HG03139 (cell line): ENCODE results near the gene BRME1.

Experiments used
- ATAC-seq: cut with Tn5 transposase; IDR thresholded peaks from one replicate; pipeline ENCODE4 v1.9.1; 2021; ENCODE audit not compliant: unreplicated experiment

The BRME1 gene

GRCh38 chr19:13848340-13848677 is 57.6 kb downstream of the BRME1 start:
- no peak for ATAC-seq

- no peak for ATAC-seq
Observed at GRCh38 chr19:13847407-13848339, 58.2 kb downstream of the BRME1 start.

DNA sequence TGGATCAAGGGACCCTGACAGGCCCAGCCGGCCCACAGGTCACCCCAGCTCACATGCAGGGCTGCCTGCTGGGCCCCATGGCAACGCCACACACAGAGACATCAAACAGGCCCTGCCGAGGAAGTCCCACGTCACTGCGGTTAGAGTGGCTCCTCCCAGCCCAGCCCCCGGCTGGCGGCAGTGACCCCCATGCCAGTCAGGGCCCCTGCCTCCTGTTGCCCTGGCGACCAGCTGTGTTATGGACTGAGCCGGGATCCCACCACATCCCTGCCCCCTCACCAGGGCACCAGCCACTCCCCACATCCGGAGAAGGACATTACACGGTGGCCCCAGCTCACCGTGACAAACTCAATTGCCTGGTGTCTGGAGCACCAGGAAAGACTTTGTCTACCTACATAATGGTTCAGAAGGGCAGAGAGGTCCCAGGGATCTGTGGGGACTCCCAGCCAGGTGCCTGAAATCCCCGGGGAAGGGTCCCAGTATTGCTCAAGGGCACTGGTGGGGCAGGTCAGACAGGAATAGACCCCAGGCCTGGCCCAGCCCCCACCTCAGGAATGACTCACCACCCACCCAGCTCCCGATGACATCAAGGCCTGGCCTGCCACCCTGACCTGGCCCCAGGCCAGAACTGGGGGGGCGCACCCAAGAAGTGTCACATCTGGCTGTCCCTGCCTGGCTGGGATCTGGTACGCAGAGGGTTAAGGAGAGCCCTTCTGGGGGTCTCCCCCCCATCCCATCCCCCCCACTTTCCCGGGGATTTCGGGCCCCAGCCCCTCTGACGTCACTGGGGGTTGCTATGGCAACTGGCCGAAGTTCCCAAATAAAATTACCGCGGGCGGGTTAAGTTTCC is 59.1 kb downstream of the BRME1 start:
- peak; percentile 43 for ATAC-seq

GRCh38 chr19:13844130-13844631 is 61.7 kb downstream of the BRME1 start:
- ATAC-seq = no peak

DNA sequence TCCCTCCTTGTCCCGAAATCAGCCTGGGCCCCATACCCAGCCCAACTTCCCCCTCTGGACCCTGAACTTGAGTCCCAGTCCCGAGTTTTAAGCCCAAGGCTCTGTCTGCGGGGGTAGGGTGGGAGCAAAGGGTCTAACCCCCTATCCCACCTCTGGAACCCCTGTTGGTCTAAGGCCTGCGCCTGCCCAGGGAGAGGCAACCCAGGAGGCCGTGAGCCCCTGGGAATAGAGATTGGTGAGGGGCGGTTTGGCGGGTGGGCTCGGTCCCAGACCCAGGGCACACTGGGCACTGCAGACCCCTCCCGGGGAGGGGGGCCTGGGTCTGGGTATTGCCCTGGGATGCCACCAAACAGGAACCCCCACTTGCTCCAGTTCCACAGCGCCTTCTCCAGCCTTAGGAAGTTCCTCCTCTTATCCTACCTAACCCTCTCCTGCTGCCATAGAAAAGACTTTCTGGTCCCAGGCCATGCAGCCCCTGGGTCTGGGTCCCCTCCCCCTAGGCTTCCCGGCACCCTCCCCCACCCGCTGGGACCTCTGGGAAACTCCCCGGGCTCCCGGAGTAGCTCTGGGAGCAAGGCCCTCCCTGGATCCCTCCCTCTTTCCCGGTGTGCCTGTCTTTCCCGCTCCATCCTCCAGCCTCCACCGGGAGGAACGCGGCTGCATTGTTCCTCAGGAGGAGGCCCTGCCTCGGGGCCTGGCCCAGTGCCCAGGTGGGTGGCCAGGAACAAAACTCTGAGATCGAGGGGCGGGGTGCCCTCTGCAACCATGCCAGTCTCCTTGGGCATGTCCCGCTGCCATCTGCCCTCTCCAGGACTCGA is 62.6 kb downstream of the BRME1 start:
- ATAC-seq = no peak

DNA sequence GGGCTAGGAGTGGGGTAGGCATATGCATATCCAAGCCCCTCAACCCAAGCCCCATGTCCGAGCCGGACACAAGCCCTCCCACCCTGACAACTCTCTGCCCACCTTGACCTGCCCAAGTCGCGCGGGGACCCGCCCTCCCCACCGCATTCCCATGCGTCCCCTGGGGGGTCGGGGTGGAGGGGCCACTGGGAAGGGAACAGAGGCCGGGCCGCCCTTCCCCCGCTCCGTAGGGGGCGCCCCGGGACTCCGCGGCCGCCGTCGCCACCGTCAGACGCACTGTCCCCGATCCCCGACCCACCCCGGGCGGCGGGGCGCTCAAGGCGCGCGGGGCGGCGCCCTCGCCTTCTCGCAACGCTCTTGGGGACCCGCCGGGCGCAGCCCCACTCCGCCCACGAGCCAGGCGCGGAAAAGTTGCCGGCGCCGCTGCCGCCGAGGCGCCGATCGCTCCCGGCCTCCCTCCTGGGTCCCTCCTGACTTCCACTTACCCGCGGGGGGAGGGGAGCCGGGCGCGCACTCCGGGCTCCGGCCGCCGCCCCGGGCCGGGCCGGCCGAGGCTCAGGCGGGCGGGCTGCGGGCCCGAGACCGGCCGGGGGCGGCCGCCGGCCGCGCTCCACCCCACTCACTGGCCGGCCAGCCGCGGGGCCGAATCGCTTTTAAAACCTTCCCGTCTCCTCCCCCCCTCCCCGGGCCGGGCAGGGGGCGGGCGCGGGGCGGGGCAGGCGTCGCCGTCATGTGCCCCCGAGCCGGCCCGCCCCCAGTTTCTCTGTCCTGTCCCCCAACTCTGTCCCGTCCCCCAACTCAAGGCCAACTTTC is 63.4 kb downstream of the BRME1 start:
- no peak for ATAC-seq

DNA sequence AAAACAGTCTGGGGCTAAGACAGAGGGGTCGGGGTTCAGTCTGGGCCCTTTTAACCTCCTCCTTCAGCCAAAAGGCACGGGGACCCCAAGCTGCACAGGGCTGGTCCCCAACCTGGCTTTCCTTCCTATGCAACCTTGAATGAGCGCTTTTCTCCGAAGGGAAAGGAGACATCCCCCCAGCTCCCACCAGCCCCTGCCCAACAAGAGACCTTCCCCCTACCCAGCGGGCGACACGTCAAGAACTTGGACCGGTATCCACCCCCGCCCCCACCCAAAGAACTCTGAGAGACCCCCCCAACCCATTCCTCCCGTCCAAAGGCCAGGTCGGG is 64.0 kb downstream of the BRME1 start:
- no peak for ATAC-seq

DNA sequence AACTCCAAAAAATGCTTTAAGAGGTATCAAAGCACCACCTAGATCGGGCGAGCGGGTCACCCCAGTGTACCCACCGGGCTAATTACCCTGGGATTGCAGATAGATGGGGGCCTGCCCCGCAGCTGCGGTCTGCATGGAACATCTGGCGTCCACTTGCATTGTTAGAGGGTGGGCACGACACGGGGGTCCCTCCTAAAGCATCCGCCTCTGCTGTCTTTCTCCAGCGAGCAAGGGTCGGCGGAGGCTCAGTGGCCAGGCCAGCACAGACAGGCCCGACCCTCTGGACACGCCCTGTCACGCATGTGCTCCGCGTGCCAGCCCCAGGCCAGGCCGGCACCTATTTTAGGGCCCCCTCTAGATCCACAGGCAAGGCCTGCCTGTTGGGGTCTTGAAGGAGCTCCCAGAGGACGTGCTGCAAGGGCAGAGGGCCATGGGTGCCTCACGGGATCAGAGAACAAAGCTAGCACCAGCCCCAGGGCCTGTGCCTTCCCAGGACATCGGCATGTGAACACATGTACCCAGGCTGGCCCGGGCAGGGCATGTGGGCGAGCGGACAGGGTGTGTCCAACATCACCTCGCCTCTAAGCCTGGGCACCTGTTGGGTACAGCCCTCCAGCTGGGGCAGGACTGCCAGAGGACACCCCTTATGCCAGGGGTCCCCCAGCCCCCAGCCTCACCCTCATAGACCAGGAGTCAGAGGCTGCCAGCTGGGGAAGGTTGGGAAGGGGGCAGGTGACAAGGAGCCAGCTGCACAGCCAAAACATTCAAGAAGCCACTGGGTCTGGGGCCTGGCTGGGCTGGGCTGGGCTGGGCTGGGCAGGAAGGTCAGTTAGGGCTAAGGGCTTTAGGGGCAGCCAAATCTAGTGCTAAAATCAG is 64.6 kb downstream of the BRME1 start:
- no peak for ATAC-seq

- no peak for ATAC-seq
Observed at GRCh38 chr19:13840305-13841085, 65.4 kb downstream of the BRME1 start.

DNA sequence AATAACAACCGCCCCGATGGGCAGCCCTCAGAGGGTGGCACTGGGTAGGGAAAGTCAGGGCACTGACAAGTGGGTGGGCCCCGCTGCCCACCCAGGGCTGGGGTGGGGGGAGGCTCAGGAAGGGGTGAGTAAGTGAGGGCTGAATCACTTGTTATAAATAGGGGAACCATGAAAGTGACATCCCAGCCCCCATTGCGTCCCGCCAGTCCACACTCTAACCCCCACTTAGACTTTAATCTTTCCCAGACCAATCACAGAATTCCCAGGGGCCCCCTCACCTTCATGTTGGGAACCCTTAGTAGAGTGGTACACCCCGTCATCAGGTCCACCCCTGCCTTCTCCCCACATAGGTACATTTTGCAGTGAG is 66.0 kb downstream of the BRME1 start:
- no peak for ATAC-seq

GRCh38 chr19:13839130-13839937 is 66.6 kb downstream of the BRME1 start:
- ATAC-seq = peak; percentile 33

- no peak for ATAC-seq
Observed at GRCh38 chr19:13838435-13839129, 67.3 kb downstream of the BRME1 start.

DNA sequence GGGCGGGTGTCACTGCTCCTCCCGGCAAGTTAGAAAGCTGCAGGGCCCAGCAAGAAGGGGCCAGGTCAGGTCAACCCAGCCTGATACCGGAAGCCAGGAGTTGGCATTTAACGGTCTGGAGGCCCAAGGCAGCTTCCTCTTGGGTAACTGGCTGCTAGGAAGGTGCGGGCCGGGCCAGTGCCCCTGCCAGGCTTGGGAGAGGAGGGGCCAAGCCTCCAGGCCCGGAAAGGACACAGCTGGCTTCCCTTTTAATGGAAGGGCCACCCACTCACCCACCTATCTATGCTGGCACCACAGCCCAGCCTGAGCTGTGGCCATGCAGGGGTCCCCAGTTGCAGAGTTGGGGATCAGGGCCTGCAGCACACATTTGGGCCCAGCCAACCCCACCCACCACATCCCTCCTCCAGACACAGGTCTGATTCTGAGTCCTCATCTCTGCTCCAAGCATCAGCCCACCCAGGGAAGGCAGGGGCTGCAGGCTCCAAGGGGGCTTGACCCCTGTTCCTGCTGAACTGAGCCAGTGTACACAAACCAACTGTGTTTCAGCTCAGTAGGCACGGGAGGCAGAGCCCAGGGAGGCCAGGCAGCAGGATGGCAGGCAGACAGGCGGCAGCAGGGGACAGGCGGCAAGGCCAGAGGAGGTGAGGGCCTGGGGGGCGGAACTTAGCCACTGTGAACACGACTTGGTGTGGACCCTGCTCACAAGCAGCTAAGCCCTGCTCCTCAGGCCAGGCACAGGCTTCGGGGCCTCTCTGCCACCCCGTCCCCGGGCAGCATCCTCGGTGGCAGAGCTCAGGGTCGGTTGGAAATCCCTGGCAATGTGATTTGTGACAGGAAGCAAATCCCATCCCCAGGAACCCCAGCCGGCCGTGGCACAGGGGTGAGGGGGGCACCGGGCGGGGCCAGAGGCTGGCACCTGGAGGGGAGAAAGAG is 69.9 kb downstream of the BRME1 start:
- ATAC-seq = no peak

GRCh38 chr19:13834244-13835069 is 71.5 kb downstream of the BRME1 start:
- ATAC-seq = no peak
